NCI-H2171 treated with DMSO at 0.1 percent for 48 hours (cell line): ENCODE results near the gene RAB30.
"Not testable (repeated sequence)": the region's sequence is repeated elsewhere in the genome, so short reads cannot be mapped to it uniquely, and the experiment has no call there.

Source experiments
- DNase-seq: peaks from one replicate; lab custom pipeline; 2025; lab: John Stamatoyannopoulos, UW

RAB30 gene

GRCh38 chr11:83009999-83010398, 61.7 kb downstream of the RAB30 start:
- DNase-seq, result no peak

GRCh38 chr11:83009136-83009535, 62.6 kb downstream of the RAB30 start:
- DNase-seq, result not testable (repeated sequence)

GRCh38 chr11:83008581-83008923, 63.1 kb downstream of the RAB30 start:
- no peak for DNase-seq

- DNase-seq, result no peak
These were observed 63.7 kb downstream of the RAB30 start for GRCh38 chr11:83007909-83008580.

GRCh38 chr11:83007477-83007876, 64.2 kb downstream of the RAB30 start:
- no peak for DNase-seq

- DNase-seq, result no peak
These were observed 64.8 kb downstream of the RAB30 start for GRCh38 chr11:83006877-83007330.

- no peak for DNase-seq
These were observed 66.7 kb downstream of the RAB30 start for GRCh38 chr11:83004746-83005556.

- DNase-seq, result no peak
These were observed 69.2 kb downstream of the RAB30 start for GRCh38 chr11:83002522-83002921.

GRCh38 chr11:83002053-83002452, 69.6 kb downstream of the RAB30 start:
- no peak for DNase-seq

- DNase-seq, result no peak
These were observed 71.3 kb downstream of the RAB30 start for GRCh38 chr11:83000381-83000780.

- no peak for DNase-seq
These were observed 72.5 kb downstream of the RAB30 start for GRCh38 chr11:82999232-82999631.

- DNase-seq, result no peak
These were observed 73.0 kb downstream of the RAB30 start for GRCh38 chr11:82998697-82999096.

GRCh38 chr11:82996966-82997606, 74.6 kb downstream of the RAB30 start:
- DNase-seq, result no peak

GRCh38 chr11:82995754-82996398, 75.8 kb downstream of the RAB30 start:
- no peak for DNase-seq

- DNase-seq, result no peak
These were observed 76.5 kb downstream of the RAB30 start for GRCh38 chr11:82995235-82995634.

- DNase-seq, result no peak
These were observed 77.0 kb downstream of the RAB30 start for GRCh38 chr11:82994604-82995230.

GRCh38 chr11:82992223-82992622, 79.5 kb downstream of the RAB30 start:
- DNase-seq, result no peak

- DNase-seq, result no peak
These were observed 81.9 kb downstream of the RAB30 start for GRCh38 chr11:82989628-82990404.

GRCh38 chr11:82988936-82989627, 82.6 kb downstream of the RAB30 start:
- no peak for DNase-seq

- DNase-seq, result no peak
These were observed 83.7 kb downstream of the RAB30 start for GRCh38 chr11:82987997-82988396.

- DNase-seq, result no peak
These were observed 85.3 kb downstream of the RAB30 start for GRCh38 chr11:82986446-82986845.
